HCT116 (cell line): ENCODE measurements around the gene SNCAIP. TPM values are rescaled to one million over a fixed set of nuclear protein-coding genes. Genes with fewer than 3 reads are reported as not detected.

ENCODE experiments used
- ATAC-seq: fragments of 200-7000 bp; cut with Tn5 transposase; 2 replicates; pipeline ENCODE4 v1.9.1; 2020; ENCODE audit warnings: mild to moderate bottlenecking, moderate library complexity
- BruUV-seq: library from RNA; stranded (reverse); fragments of 400-500 nt; replicated peaks from 2 replicates; lab custom pipeline; 2021; lab: Mats Ljungman, UMichigan
- CTCF ChIA-PET: fragments of 300-600 bp; sonication (Branson Sonifier 250); formaldehyde crosslinking; loops from one replicate; lab custom pipeline; 2021; ENCODE audit warnings: antibody characterized with exemption; lab: Charles Lee
- POLR2A ChIA-PET: fragments of 300-600, 350-600 bp; sonication (Branson Sonifier 250); formaldehyde crosslinking; loops from one replicate; lab custom pipeline; 2021; ENCODE audit warnings: antibody characterized with exemption; lab: Charles Lee
- RAD21 ChIA-PET, 2 experiments: fragments of 300-600 bp; sonication (Branson Sonifier 250); formaldehyde crosslinking; loops; one replicate each; lab custom pipeline; 2023; ENCODE audit warnings: low total read pairs in 2 of 2; ENCODE audit not compliant: uncharacterized antibody in 2 of 2, unreplicated experiment in 2 of 2, low non-redundant PET in 1 of 2; lab: Charles Lee
- DNase-seq: peaks from one replicate; pipeline ENCODE4 v3.0.0-alpha.2; 2010; ENCODE audit warnings: low read depth, low spot score
- H2AFZ ChIP-seq: fragments of 200-600 bp; shearing (Covaris generic), sonication (generic); 2 replicates; pipeline ENCODE4 v1.6.1; 2017; ENCODE audit warnings: low read depth, mixed run types, mixed read lengths, antibody characterized with exemption, low read length; ENCODE audit not compliant: poor library complexity, severe bottlenecking
- H3K27ac ChIP-seq: 2 replicates; pipeline ENCODE4 v1.5.1; 2012; ENCODE audit warnings: low read depth, low read length
- H3K27me3 ChIP-seq: fragments of 200-600 bp; sonication (generic); 2 replicates; pipeline ENCODE4 v1.6.1; 2016; ENCODE audit warnings: mixed run types, low read length, mixed read lengths; ENCODE audit not compliant: insufficient read depth
- H3K36me3 ChIP-seq, 2 experiments: fragments of 200-500 bp in 1 of 2; fragments of 200-600 bp in 1 of 2; sonication (Bioruptor generic) in 1 of 2; sonication (generic) in 1 of 2; 2 replicates each; pipeline versions ENCODE4 v1.5.1 to v1.6.1; 2014 to 2016; ENCODE audit warnings: low read length in 2 of 2, inconsistent platforms in 1 of 2, mixed read lengths in 1 of 2, mixed run types in 1 of 2; ENCODE audit not compliant: insufficient read depth in 2 of 2, control insufficient read depth in 1 of 2
- H3K4me1 ChIP-seq, 2 experiments: fragments of 200-600 bp in 1 of 2; sonication (generic) in 1 of 2; 2 replicates each; pipeline versions ENCODE4 v1.5.1 to v1.6.1; 2012 to 2017; ENCODE audit warnings: low read length in 2 of 2, inconsistent platforms in 1 of 2, mild to moderate bottlenecking in 1 of 2, mixed read lengths in 1 of 2, mixed run types in 1 of 2, moderate library complexity in 1 of 2; ENCODE audit not compliant: insufficient read depth in 2 of 2, control insufficient read depth in 1 of 2
- H3K4me2 ChIP-seq: fragments of 200-600 bp; sonication (generic); 2 replicates; pipeline ENCODE4 v1.6.1; 2017; ENCODE audit warnings: mixed run types, low read length, mixed read lengths
- H3K4me3 ChIP-seq, 2 experiments: fragments of 200-600 bp in 1 of 2; sonication (generic) in 1 of 2; replicated peaks in 1 of 2; 2 replicates each; pipeline ENCODE4 v1.5.1; 2011 to 2016; ENCODE audit warnings: low read length in 2 of 2, control low read depth in 1 of 2, low read depth in 1 of 2, mild to moderate bottlenecking in 1 of 2, mixed read lengths in 1 of 2, mixed run types in 1 of 2
- H3K79me2 ChIP-seq: fragments of 200-600 bp; sonication (generic); 2 replicates; pipeline ENCODE4 v1.6.1; 2017; ENCODE audit warnings: mild to moderate bottlenecking, mixed run types, low read length, moderate library complexity, mixed read lengths; ENCODE audit not compliant: insufficient read depth
- H3K9ac ChIP-seq: fragments of 200-600 bp; sonication (generic); 2 replicates; pipeline ENCODE4 v1.6.1; 2016; ENCODE audit warnings: low read length, mixed read lengths
- H3K9me2 ChIP-seq: fragments of 200-600 bp; sonication (generic), shearing (Covaris generic); 2 replicates; pipeline ENCODE4 v1.6.1; 2017; ENCODE audit warnings: mixed run types, mild to moderate bottlenecking, moderate library complexity; ENCODE audit not compliant: insufficient read depth
- H3K9me3 ChIP-seq, 2 experiments: fragments of 200-500 bp in 1 of 2; fragments of 200-600 bp in 1 of 2; sonication (Bioruptor generic) in 1 of 2; sonication (generic) in 1 of 2; 2 replicates each; pipeline ENCODE4 v1.6.1; 2014 to 2017; ENCODE audit warnings: low read length in 2 of 2, mixed read lengths in 2 of 2, inconsistent platforms in 1 of 2, low read depth in 1 of 2, mild to moderate bottlenecking in 1 of 2, mixed run types in 1 of 2, moderate library complexity in 1 of 2; ENCODE audit not compliant: control insufficient read depth in 1 of 2, insufficient read depth in 1 of 2
- H4K20me1 ChIP-seq: fragments of 200-600 bp; sonication (generic), shearing (Covaris generic); 2 replicates; pipeline ENCODE4 v1.6.1; 2017; ENCODE audit warnings: mixed run types, mild to moderate bottlenecking, moderate library complexity; ENCODE audit not compliant: insufficient read depth
- EGR1 ChIP-seq: IDR thresholded peaks from 2 replicates; pipeline ENCODE4 v1.6.1; 2012; ENCODE audit warnings: low read depth
- ELF1 ChIP-seq: IDR thresholded peaks from 2 replicates; pipeline ENCODE4 v1.6.1; 2012; ENCODE audit warnings: low read depth, borderline replicate concordance
- EZH2 ChIP-seq: fragments of 200-600 bp; sonication (generic); IDR thresholded peaks from 2 replicates; pipeline ENCODE4 v1.6.1; 2017; ENCODE audit warnings: antibody characterized with exemption, mixed run types
- EZH2phosphoT487 ChIP-seq: fragments of 200-600 bp; IDR thresholded peaks from 2 replicates; pipeline ENCODE4 v1.6.1; 2018; ENCODE audit warnings: antibody characterized with exemption, borderline replicate concordance
- JUND ChIP-seq: IDR thresholded peaks from 2 replicates; pipeline ENCODE4 v1.6.1; 2012
- SRF ChIP-seq: IDR thresholded peaks from 2 replicates; pipeline ENCODE4 v1.6.1; 2012; ENCODE audit warnings: low read depth
- TCF7L2 ChIP-seq: IDR thresholded peaks from 2 replicates; pipeline ENCODE4 v1.7.0; 2011; ENCODE audit warnings: borderline replicate concordance, inconsistent platforms; ENCODE audit not compliant: insufficient read depth, insufficient read length; ENCODE audit errors: extremely low read depth
- ZFX ChIP-seq: fragments of 450-650 bp; IDR thresholded peaks from 2 replicates; pipeline ENCODE4 v1.6.1; 2017
- intact Hi-C: fragments of 100-400 bp; cut with micrococcal nuclease; formaldehyde crosslinking; loops from 2 replicates; pipeline ENCODE4 v1.10.0; 2022
- total RNA-seq: library from RNA; stranded (reverse); gene quantifications from one replicate; pipeline ENCODE4 v1.2.1, GENCODE V29; 2021; ENCODE audit not compliant: unreplicated experiment
- TF ChIP-seq, protein P1 (sequence below): IDR thresholded peaks from 2 replicates; pipeline ENCODE4 v1.6.1; 2012; ENCODE audit warnings: low read depth
- TF ChIP-seq, protein P2 (sequence below): IDR thresholded peaks from 2 replicates; pipeline ENCODE4 v1.6.1; 2012

SNCAIP gene
- total RNA-seq, 1 experiment from 2014 or later = not detected

- TF ChIP-seq EZH2phosphoT487 (no peak), JUND (no peak), EZH2 (no peak), TCF7L2 (no peak)
- TF ChIP-seq, protein P1, sequence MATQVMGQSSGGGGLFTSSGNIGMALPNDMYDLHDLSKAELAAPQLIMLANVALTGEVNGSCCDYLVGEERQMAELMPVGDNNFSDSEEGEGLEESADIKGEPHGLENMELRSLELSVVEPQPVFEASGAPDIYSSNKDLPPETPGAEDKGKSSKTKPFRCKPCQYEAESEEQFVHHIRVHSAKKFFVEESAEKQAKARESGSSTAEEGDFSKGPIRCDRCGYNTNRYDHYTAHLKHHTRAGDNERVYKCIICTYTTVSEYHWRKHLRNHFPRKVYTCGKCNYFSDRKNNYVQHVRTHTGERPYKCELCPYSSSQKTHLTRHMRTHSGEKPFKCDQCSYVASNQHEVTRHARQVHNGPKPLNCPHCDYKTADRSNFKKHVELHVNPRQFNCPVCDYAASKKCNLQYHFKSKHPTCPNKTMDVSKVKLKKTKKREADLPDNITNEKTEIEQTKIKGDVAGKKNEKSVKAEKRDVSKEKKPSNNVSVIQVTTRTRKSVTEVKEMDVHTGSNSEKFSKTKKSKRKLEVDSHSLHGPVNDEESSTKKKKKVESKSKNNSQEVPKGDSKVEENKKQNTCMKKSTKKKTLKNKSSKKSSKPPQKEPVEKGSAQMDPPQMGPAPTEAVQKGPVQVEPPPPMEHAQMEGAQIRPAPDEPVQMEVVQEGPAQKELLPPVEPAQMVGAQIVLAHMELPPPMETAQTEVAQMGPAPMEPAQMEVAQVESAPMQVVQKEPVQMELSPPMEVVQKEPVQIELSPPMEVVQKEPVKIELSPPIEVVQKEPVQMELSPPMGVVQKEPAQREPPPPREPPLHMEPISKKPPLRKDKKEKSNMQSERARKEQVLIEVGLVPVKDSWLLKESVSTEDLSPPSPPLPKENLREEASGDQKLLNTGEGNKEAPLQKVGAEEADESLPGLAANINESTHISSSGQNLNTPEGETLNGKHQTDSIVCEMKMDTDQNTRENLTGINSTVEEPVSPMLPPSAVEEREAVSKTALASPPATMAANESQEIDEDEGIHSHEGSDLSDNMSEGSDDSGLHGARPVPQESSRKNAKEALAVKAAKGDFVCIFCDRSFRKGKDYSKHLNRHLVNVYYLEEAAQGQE = no peak
Observed at GRCh38 chr5:122350496-122350895, 38.5 kb downstream of the SNCAIP start (continued).

DNA sequence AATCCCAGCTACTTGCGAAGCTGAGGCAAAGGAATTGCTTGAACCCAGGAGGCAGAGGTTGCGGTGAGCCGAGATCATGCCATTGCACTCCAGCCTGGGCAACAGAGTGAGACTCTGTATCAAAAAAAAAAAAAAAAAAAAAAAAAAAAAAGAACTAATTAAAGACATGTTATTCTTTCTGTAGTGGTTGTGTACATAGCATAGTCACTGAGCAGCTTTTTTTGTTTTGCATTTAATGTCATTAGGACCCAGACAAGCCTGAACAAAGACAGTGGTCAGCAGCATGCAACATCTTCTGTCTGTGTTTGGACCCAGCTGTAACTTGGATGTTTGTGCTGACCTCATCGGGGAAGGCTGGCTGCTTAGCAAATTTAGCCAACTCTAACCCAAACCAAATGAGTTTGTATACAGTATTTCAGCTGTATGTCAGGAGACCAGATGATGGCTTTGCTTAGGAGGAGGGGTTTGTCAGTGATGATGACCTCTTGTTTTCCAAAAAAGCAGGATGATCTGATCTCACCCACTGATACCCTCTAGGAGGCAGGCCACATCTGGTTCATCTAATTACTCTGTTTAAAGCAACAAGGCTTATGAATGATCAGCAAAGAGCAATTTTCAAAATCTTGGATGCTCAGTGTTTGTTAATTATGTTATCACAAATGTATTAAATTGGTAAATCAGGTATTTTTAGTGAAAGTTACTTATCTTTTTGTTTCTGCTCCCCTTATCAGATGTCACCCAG lies 39.5 kb downstream of the SNCAIP start:
- intact Hi-C loops = no loop called here
- POLR2A ChIA-PET = no interaction called here

More for the DNA sequence above, 39.5 kb downstream of the SNCAIP start:
- DNase-seq (no peak), ATAC-seq (no peak)
- Histone ChIP-seq H3K79me2 (no peaks in the 10 kb centered on the region), H3K9me2 (no peaks in the 10 kb centered on the region), H3K4me1 (no peaks in the 10 kb centered on the region), H3K27me3 (no peaks in the 10 kb centered on the region), H3K9me3 (no peaks in the 10 kb centered on the region), H3K36me3 (no peaks in the 10 kb centered on the region), H3K4me3 (no peak overlapping the region), H3K27ac (no peak overlapping the region), H3K9ac (no peak overlapping the region), H4K20me1 (no peaks in the 10 kb centered on the region), H2AFZ (no peak overlapping the region), H3K4me2 (no peak overlapping the region)
- ChIA-PET CTCF (no interaction called here), RAD21 (no interaction called here)
- BruUV-seq = no TSS peak
- TF ChIP-seq ZFX (no peak), ELF1 (no peak), JUND (no peak), EGR1 (no peak), TCF7L2 (no peak), EZH2 (no peak), SRF (no peak)
- TF ChIP-seq, protein P2, sequence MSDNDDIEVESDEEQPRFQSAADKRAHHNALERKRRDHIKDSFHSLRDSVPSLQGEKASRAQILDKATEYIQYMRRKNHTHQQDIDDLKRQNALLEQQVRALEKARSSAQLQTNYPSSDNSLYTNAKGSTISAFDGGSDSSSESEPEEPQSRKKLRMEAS = no peak
